GM23338 (cell line): Measurements from ENCODE around the gene DDC. TPM values are rescaled to one million over a fixed set of nuclear protein-coding genes. Genes with fewer than 3 reads are reported as not detected.

Experiments
- ATAC-seq: fragments of 200-7000 bp; cut with Tn5 transposase; 3 replicates; pipeline ENCODE4 v1.9.1; 2020
- DNase-seq: peaks from one replicate; pipeline ENCODE4 v3.0.0-alpha.2; 2015; ENCODE audit warnings: low spot score
- H2AFZ ChIP-seq: fragments of 200-600 bp; sonication (generic); 2 replicates; pipeline ENCODE4 v1.8.0; 2016; ENCODE audit warnings: antibody characterized with exemption, mild to moderate bottlenecking, moderate library complexity
- H3F3A ChIP-seq: fragments of 200-600 bp; sonication (generic); replicated peaks from 2 replicates; pipeline ENCODE4 v1.8.0; 2017; ENCODE audit warnings: antibody characterized with exemption, mixed run types, low read depth
- H3K27ac ChIP-seq: fragments of 200-600 bp; sonication (generic); 2 replicates; pipeline ENCODE4 v1.6.1; 2016; ENCODE audit warnings: low read depth
- H3K27me3 ChIP-seq: fragments of 200-600 bp; sonication (generic); 2 replicates; pipeline ENCODE4 v1.8.0; 2016; ENCODE audit warnings: mild to moderate bottlenecking, mixed run types, moderate library complexity; ENCODE audit not compliant: insufficient read depth
- H3K36me3 ChIP-seq: fragments of 200-600 bp; sonication (generic); 2 replicates; pipeline ENCODE4 v1.8.0; 2016; ENCODE audit warnings: mild to moderate bottlenecking; ENCODE audit not compliant: insufficient read depth
- H3K4me1 ChIP-seq: fragments of 200-600 bp; sonication (generic); 2 replicates; pipeline ENCODE4 v1.8.0; 2016; ENCODE audit warnings: mild to moderate bottlenecking, moderate library complexity; ENCODE audit not compliant: insufficient read depth
- H3K4me2 ChIP-seq: fragments of 200-600 bp; sonication (generic); 2 replicates; pipeline ENCODE4 v1.7.1; 2017; ENCODE audit warnings: mixed run types
- H3K4me3 ChIP-seq: fragments of 200-600 bp; sonication (generic); 2 replicates; pipeline ENCODE4 v1.6.1; 2016; ENCODE audit warnings: mixed run types
- H3K79me2 ChIP-seq: fragments of 200-600 bp; sonication (generic); replicated peaks from 2 replicates; pipeline ENCODE4 v1.8.0; 2017; ENCODE audit warnings: mild to moderate bottlenecking; ENCODE audit not compliant: insufficient read depth
- H3K9me2 ChIP-seq: fragments of 200-600 bp; sonication (generic); 2 replicates; pipeline ENCODE4 v1.8.0; 2017; ENCODE audit not compliant: insufficient read depth
- H4K20me1 ChIP-seq: fragments of 200-600 bp; sonication (generic); replicated peaks from 2 replicates; pipeline ENCODE4 v1.8.0; 2017; ENCODE audit warnings: mild to moderate bottlenecking; ENCODE audit not compliant: insufficient read depth
- H3K27ac Mint-ChIP-seq: 2 replicates; pipeline ENCODE4 v1.8.0; 2020; ENCODE audit warnings: inconsistent platforms, mild to moderate bottlenecking, moderate library complexity, mixed read lengths
- H3K27me3 Mint-ChIP-seq: 3 replicates; pipeline ENCODE4 v1.8.0; 2022; ENCODE audit warnings: low read depth, mild to moderate bottlenecking, moderate library complexity, mixed read lengths, inconsistent platforms; ENCODE audit not compliant: insufficient read depth, poor library complexity
- H3K36me3 Mint-ChIP-seq: 3 replicates; pipeline ENCODE4 v1.8.0; 2021; ENCODE audit warnings: low read depth, mild to moderate bottlenecking, inconsistent platforms, moderate library complexity, mixed read lengths
- H3K4me1 Mint-ChIP-seq: 3 replicates; pipeline ENCODE4 v1.8.0; 2020; ENCODE audit warnings: mild to moderate bottlenecking, inconsistent platforms, mixed read lengths
- H3K4me3 Mint-ChIP-seq: 3 replicates; pipeline ENCODE4 v1.8.0; 2021; ENCODE audit warnings: moderate library complexity, mild to moderate bottlenecking, inconsistent platforms, mixed read lengths
- H3K9me3 Mint-ChIP-seq: 3 replicates; pipeline ENCODE4 v1.8.0; 2020; ENCODE audit warnings: moderate library complexity, mild to moderate bottlenecking, inconsistent platforms, mixed read lengths
- CREB1 ChIP-seq: fragments of 250-450 bp; sonication (Bioruptor Pico); IDR thresholded peaks from 2 replicates; pipeline ENCODE4 v1.5.0; 2020; ENCODE audit warnings: low read depth, mild to moderate bottlenecking, moderate library complexity
- ETS1 ChIP-seq: IDR thresholded peaks from 2 replicates; pipeline ENCODE4 v1.6.1; 2016; ENCODE audit warnings: antibody characterized with exemption
- EZH2phosphoT487 ChIP-seq: fragments of 200-600 bp; sonication (generic); IDR thresholded peaks from one replicate; pipeline ENCODE4 v1.8.1; 2018; ENCODE audit warnings: antibody characterized with exemption; ENCODE audit not compliant: unreplicated experiment
- NANOG ChIP-seq: IDR thresholded peaks from 2 replicates; pipeline ENCODE4 v1.6.1; 2016; ENCODE audit warnings: antibody characterized with exemption, borderline replicate concordance
- POLR2AphosphoS5 ChIP-seq: IDR thresholded peaks from 2 replicates; pipeline ENCODE4 v1.6.1; 2016; ENCODE audit warnings: antibody characterized with exemption, low read depth
- ZNF114 ChIP-seq: fragments of 250-450 bp; sonication (Bioruptor Pico); IDR thresholded peaks from 2 replicates; pipeline ENCODE4 v1.5.0; 2020; ENCODE audit warnings: mild to moderate bottlenecking, moderate library complexity
- ZNF331 ChIP-seq: fragments of 250-450 bp; sonication (Bioruptor Pico); IDR thresholded peaks from 2 replicates; pipeline ENCODE4 v1.5.0; 2020; ENCODE audit warnings: low read depth, mild to moderate bottlenecking, moderate library complexity
- polyA plus RNA-seq: library from polyadenylated mRNA; unstranded; fragments of >200 nt; fragmentation: Nextera tagmentation; extraction: Ambion mirVana; gene quantifications from 2 replicates; pipeline ENCODE4 v1.2.1, GENCODE V29; 2016
- total RNA-seq: library from RNA; depleted of rRNA; stranded (reverse); fragments of >200 nt; shearing (Covaris generic); gene quantifications from 2 replicates; pipeline ENCODE4 v1.2.3, GENCODE V29; 2014
- TF ChIP-seq, protein P1 (sequence below): IDR thresholded peaks from one replicate; pipeline ENCODE4 v1.6.1; 2018; ENCODE audit warnings: antibody characterized with exemption; ENCODE audit not compliant: unreplicated experiment

Gene DDC
- total and polyA plus RNA-seq, 2 experiments from 2014 or later: not detected

- TF ChIP-seq, protein P1, sequence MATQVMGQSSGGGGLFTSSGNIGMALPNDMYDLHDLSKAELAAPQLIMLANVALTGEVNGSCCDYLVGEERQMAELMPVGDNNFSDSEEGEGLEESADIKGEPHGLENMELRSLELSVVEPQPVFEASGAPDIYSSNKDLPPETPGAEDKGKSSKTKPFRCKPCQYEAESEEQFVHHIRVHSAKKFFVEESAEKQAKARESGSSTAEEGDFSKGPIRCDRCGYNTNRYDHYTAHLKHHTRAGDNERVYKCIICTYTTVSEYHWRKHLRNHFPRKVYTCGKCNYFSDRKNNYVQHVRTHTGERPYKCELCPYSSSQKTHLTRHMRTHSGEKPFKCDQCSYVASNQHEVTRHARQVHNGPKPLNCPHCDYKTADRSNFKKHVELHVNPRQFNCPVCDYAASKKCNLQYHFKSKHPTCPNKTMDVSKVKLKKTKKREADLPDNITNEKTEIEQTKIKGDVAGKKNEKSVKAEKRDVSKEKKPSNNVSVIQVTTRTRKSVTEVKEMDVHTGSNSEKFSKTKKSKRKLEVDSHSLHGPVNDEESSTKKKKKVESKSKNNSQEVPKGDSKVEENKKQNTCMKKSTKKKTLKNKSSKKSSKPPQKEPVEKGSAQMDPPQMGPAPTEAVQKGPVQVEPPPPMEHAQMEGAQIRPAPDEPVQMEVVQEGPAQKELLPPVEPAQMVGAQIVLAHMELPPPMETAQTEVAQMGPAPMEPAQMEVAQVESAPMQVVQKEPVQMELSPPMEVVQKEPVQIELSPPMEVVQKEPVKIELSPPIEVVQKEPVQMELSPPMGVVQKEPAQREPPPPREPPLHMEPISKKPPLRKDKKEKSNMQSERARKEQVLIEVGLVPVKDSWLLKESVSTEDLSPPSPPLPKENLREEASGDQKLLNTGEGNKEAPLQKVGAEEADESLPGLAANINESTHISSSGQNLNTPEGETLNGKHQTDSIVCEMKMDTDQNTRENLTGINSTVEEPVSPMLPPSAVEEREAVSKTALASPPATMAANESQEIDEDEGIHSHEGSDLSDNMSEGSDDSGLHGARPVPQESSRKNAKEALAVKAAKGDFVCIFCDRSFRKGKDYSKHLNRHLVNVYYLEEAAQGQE: no peak
- TF ChIP-seq ZNF114 (CRISPR knock-in tag) (no peak), ZNF331 (no peak), POLR2AphosphoS5 (no peak), EZH2phosphoT487 (no peak)
Observed at GRCh38 chr7:50416527-50417182, 148.6 kb downstream of the DDC start (continued).

DNA sequence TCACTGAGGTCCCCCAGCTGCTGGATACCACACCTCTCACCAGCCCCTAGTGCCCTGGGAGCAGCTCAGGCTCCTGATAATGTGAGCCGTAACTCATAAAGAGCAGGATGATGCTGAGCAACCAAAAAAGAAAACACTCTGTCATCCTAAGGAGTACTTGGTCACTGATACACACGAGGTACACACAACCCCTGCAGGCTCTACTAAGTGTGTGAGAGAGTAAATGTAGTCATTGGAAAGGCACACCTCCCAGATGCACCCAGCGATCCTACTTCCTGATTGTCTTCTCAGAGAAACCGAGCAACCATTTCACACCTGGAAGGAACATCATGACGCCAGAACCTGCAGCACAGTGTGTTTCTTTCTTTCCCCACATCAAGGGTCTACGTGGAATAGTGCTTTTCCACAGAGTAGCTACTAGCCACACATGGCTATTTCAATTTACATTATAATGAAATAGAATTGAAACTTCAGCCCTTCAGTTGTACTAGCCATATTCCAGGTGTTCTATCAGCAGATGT is 149.3 kb downstream of the DDC start:
- Mint-ChIP-seq H3K9me3 (no peaks in the 10 kb centered on the region), H3K4me1 (peaks cover 28% of the 10 kb centered on the region), H3K27ac (no peak overlapping the region; the same call in 1 of the 2 replicates), H3K4me3 (no peak overlapping the region), H3K36me3 (no peaks in the 10 kb centered on the region), H3K27me3 (peaks cover 7% of the 10 kb centered on the region)
- no peaks in the 10 kb centered on the region for H3K27me3 ChIP-seq
- no peak overlapping the region for H3K4me2 ChIP-seq
- H3K4me3 ChIP-seq: no peak overlapping the region
- H2AFZ ChIP-seq: no peak overlapping the region; the same call in 1 of the 2 replicates
- TF ChIP-seq CREB1 (no peak), NANOG (no peak), ETS1 (no peak), ZNF331 (no peak)
- peaks cover 17% of the 10 kb centered on the region for H3K4me1 ChIP-seq
- no peaks in the 10 kb centered on the region for H3K36me3 ChIP-seq
- ATAC-seq: no peak
- no peaks in the 10 kb centered on the region for H3F3A ChIP-seq
- no peaks in the 10 kb centered on the region for H4K20me1 ChIP-seq
- no peak for DNase-seq
- no peak overlapping the region for H3K27ac ChIP-seq
- H3K79me2 ChIP-seq: no peaks in the 10 kb centered on the region
- no peaks in the 10 kb centered on the region for H3K9me2 ChIP-seq

- Histone ChIP-seq H4K20me1 (no peaks in the 10 kb centered on the region), H3K79me2 (no peaks in the 10 kb centered on the region), H2AFZ (no peak overlapping the region), H3K27ac (no peak overlapping the region), H3K27me3 (no peaks in the 10 kb centered on the region), H3K36me3 (no peaks in the 10 kb centered on the region), H3K9me2 (no peaks in the 10 kb centered on the region; the same call in 1 of the 2 replicates), H3F3A (no peaks in the 10 kb centered on the region), H3K4me2 (no peak overlapping the region), H3K4me3 (no peak overlapping the region), H3K4me1 (no peaks in the 10 kb centered on the region; the same call in 1 of the 2 replicates)
- H3K27ac Mint-ChIP-seq: no peak overlapping the region
- no peak overlapping the region for H3K4me3 Mint-ChIP-seq
- peaks cover 6% of the 10 kb centered on the region for H3K27me3 Mint-ChIP-seq
- H3K4me1 Mint-ChIP-seq: peaks cover 6% of the 10 kb centered on the region
- no peak for DNase-seq
- ATAC-seq: no peak
- H3K9me3 Mint-ChIP-seq: no peaks in the 10 kb centered on the region
- no peaks in the 10 kb centered on the region for H3K36me3 Mint-ChIP-seq
- no peak for TF ChIP-seq ZNF331
Observed at GRCh38 chr7:50413561-50413960, 151.6 kb downstream of the DDC start.
